ENCODE results near the gene SHISA6. TPM values are rescaled to one million over a fixed set of nuclear protein-coding genes. Genes with fewer than 3 reads are reported as not detected.

SHISA6 gene
- total and polyA plus RNA-seq, 7 donors, result 0.22 to 1.8 (median 0.40) TPM

DNA sequence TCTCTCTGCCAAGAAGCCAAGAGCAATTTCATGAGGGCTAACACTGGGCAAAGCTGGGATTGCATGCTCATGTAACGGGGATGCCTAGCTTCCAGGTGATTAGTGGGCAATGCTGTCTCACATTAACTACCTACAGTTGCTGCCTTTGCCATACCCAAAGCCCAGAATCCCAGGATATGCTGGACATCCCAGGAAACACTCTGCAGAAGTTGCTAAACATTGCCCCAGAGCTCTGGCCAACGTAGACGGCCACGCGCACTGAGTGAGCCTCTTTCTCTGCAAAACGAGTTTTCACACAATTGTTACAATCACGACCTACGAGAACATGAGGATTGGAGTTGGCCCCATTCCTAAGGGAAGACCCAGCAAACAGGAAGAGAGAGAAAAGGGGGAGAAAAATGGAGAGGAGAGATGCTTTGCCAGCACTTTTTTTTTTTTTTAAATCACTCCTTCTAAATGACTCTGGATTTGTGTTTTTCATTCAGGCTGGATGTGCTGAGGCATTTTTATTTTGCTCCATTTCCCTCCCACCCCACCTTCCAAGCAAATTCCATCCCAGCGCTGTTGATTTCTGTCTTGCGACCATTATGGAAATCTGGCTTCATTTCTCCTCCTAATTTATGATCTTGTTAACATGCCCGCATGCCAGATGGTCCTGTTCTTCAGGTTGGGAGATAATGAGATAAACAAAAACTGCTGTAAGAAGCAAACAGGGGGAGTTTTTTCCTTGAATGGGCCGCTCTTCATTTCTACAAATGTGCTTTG is 244.5 kb downstream of the SHISA6 start:
- intact Hi-C loops (cut with DNase I), result no loop called here
- no peak overlapping the region for H3K27ac ChIP-seq
- 41 to 51% (median 43%) methylated on average over 12 of the region's 12 CpGs for WGBS, 3 donors

DNA sequence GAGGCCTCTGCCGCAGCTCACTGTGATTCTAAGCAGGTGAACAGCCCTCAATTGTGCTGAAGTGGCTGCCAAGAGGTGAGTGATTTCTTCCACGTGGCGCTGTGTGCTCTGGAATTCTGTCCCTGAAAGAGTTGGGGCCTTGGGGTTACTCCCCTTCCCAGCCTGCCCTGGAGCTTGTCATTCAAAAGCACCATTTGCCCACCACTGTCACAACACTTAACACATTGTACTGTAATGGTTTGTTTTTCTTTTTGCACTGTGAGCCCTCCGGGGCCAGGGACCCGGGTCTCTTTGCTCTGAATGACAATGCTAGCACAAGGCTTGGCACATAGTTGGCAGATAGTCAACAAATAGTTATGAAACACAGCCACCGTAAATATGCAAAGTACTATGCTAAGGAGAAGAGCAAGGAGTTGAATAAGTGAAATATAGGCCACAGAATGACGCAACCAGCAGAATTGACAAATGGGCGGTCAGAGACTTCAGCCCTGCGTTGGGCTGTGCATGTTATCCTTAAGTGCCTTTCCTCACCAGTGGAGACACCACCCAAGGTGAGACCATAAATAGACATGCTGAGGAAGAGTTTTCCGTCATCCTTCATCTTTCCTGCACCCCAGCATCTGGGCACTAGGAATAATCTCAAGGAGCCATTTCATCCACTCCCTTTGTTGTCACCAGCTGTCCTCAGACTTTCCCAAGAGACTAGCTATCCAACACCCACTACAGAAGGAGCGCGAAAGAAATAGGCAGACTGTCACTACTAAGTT is 245.3 kb downstream of the SHISA6 start:
- Histone ChIP-seq H3K4me1 (no peaks in the 10 kb centered on the region), H3K36me3 (ENCODE audit: insufficient read depth in 1 of 2, low read depth in 1 of 2) (no peaks in the 10 kb centered on the region), H3K4me3 (no peak overlapping the region), H3K27me3 (ENCODE audit: insufficient read depth in 3 of 3, low read length in 2 of 3) (no peaks in the 10 kb centered on the region), H3K27ac (no peak overlapping the region), H3K9me3 (no peaks in the 10 kb centered on the region)
- intact Hi-C loops (cut with DNase I), result no loop called here
- ATAC-seq (no peak), DNase-seq (no peak)
- TF ChIP-seq, protein P1, sequence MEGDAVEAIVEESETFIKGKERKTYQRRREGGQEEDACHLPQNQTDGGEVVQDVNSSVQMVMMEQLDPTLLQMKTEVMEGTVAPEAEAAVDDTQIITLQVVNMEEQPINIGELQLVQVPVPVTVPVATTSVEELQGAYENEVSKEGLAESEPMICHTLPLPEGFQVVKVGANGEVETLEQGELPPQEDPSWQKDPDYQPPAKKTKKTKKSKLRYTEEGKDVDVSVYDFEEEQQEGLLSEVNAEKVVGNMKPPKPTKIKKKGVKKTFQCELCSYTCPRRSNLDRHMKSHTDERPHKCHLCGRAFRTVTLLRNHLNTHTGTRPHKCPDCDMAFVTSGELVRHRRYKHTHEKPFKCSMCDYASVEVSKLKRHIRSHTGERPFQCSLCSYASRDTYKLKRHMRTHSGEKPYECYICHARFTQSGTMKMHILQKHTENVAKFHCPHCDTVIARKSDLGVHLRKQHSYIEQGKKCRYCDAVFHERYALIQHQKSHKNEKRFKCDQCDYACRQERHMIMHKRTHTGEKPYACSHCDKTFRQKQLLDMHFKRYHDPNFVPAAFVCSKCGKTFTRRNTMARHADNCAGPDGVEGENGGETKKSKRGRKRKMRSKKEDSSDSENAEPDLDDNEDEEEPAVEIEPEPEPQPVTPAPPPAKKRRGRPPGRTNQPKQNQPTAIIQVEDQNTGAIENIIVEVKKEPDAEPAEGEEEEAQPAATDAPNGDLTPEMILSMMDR (IDR thresholded peaks at IDR 0.05), result no peak
- WGBS, 3 donors, result 47 to 51% (median 51%) methylated on average over 12 of the region's 12 CpGs

More for the DNA sequence above, 244.5 kb downstream of the SHISA6 start:
- TF ChIP-seq, protein P1 (IDR thresholded peaks at IDR 0.05), result no peak
- ATAC-seq (no peak), DNase-seq (no peak)
- H3K36me3 ChIP-seq (ENCODE audit: insufficient read depth in 1 of 2, low read depth in 1 of 2), result no peaks in the 10 kb centered on the region
- H3K4me3 ChIP-seq, result no peak overlapping the region
- no peaks in the 10 kb centered on the region for H3K9me3 ChIP-seq
- no peaks in the 10 kb centered on the region for H3K4me1 ChIP-seq
- no peaks in the 10 kb centered on the region for H3K27me3 ChIP-seq (ENCODE audit: insufficient read depth in 3 of 3, low read length in 2 of 3)

DNA sequence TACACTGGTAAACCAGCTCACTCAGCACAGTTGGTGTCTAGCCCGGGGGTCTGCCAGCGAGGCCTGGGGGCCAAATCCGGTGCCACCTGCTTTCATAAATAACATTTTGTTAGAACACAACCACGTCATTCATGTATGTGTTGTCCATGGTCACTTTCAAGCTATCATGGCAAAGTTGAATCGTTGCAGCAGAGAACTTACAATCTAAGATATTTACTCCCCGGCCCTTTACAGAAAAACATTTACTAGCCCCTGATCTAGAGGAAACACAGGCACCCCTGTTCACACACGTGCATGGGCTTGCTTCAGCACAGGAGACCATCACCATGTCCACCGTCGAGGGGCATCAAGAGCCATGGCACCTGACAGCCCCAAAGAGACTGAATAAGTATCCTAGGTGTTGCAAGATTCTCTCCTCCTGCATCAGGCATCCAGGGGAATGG is 245.9 kb downstream of the SHISA6 start:
- H3K27ac ChIP-seq, result no peak overlapping the region
- DNase-seq (no peak), ATAC-seq (no peak)
- 42 to 53% (median 51%) methylated on average over 9 of the region's 9 CpGs for WGBS, 3 donors
- H3K4me3 ChIP-seq, result no peak overlapping the region
- H3K27me3 ChIP-seq (ENCODE audit: insufficient read depth in 3 of 3, low read length in 2 of 3), result no peaks in the 10 kb centered on the region
- H3K9me3 ChIP-seq, result no peaks in the 10 kb centered on the region
- no peaks in the 10 kb centered on the region for H3K4me1 ChIP-seq
- intact Hi-C loops (cut with DNase I), result no loop called here
- H3K36me3 ChIP-seq (ENCODE audit: insufficient read depth in 1 of 2, low read depth in 1 of 2), result no peaks in the 10 kb centered on the region
- TF ChIP-seq, protein P1 (IDR thresholded peaks at IDR 0.05), result no peak

DNA sequence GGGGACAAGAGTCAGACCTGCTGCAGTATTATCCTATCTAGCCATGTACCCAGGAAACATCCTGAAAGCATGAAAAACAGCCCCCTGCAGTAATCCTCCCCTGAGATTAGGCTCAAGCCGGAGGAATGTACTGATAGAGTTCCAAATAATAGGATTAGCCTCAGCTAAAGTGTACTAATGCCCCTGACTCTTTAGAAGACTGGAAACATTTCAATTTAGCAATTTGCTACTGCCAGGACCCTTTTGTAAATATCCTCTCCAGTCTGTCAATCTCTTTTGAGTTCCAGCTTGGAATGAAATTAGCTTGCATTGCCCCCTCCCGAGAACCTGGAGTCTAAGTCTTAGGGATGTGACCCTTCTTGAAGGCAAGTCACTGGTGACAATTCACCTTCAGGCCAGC is 246.5 kb downstream of the SHISA6 start:
- WGBS, 3 donors, result 15 to 30% (median 21%) methylated on average over 2 of the region's 2 CpGs
- H3K36me3 ChIP-seq (ENCODE audit: insufficient read depth in 1 of 2, low read depth in 1 of 2), result no peaks in the 10 kb centered on the region
- no peak for ATAC-seq
- H3K27me3 ChIP-seq (ENCODE audit: insufficient read depth in 3 of 3, low read length in 2 of 3), result no peaks in the 10 kb centered on the region
- no peak for DNase-seq
- H3K27ac ChIP-seq, result no peak overlapping the region
- no peak overlapping the region for H3K4me3 ChIP-seq
- intact Hi-C loops (cut with DNase I), result no loop called here
- H3K4me1 ChIP-seq, result no peaks in the 10 kb centered on the region
- no peaks in the 10 kb centered on the region for H3K9me3 ChIP-seq
- TF ChIP-seq, protein P1 (IDR thresholded peaks at IDR 0.05), result no peak
